Measurements from ENCODE around the gene MBNL1. TPM values are rescaled to one million over a fixed set of nuclear protein-coding genes. Genes with fewer than 3 reads are reported as not detected.

The MBNL1 gene
- total and polyA plus RNA-seq, 2 of the 13 experiments (the other 11 are each of a cell fraction or from before 2014, with no cell fraction given) = 27.1 to 55.4 TPM

DNA sequence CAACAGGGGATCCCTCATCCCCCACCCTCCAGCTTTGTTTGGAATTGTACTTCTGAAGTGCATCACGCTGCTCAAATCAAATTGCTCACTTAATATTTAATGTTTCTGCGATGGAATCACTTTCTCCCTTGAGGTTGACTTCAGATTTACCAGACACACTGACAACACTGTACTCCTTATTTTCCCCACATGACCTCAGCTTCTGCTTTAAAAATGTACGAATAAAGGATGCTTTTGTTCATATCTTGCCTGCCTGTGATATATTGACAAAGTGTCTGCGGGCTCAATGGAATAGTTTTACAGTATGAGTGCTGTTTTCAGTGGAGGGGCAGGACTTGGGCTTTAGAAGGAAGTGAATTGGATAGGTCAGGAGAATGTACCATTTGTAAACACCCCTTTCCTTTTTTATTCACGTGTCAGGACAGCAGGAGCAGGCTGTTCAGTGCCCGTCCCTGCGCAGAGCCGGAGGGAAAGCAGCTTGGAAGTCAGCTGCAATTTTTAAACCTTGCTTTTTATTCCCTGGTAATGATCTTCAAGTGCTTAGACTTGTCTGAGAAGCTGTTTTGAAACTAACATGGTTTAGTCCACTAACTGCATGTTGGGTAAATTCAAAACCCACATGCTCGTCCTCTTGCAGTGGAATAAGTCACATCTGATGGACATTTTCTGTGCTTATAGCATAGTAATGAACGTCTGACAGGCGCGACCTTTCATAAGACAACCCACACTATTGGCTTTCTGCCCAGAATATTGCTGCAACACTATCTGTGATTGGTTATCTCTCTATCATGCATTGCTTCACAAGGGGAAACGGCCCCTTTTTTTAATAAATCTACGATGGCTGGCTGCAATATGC lies 29.9 kb downstream of the MBNL1 start (continued):
- TF ChIP-seq ZNF142 (CRISPR knock-in tag; IDR thresholded peaks at IDR 0.05) (no peak), CEBPB (IDR thresholded peaks at IDR 0.05; ENCODE audit: borderline replicate concordance, low read depth, low read length) (peak; percentile 96), E2F1 (CRISPR knock-in tag; IDR thresholded peaks at IDR 0.05) (no peak), GABPA (IDR thresholded peaks at IDR 0.05; ENCODE audit: low read depth, low read length) (no peak), GABPA (CRISPR knock-in tag; IDR thresholded peaks at IDR 0.05; ENCODE audit: low read depth) (peak; percentile 80), NFYC (CRISPR knock-in tag; IDR thresholded peaks at IDR 0.05) (peak; percentile 84), ZNF710 (CRISPR knock-in tag; IDR thresholded peaks at IDR 0.05; ENCODE audit: borderline replicate concordance) (no peak), ZNF720 (CRISPR knock-in tag; IDR thresholded peaks at IDR 0.05) (no peak), SIN3A (IDR thresholded peaks at IDR 0.05; ENCODE audit: borderline replicate concordance, low read depth, low read length) (peak; percentile 75; the same call in 1 of the 2 replicates), YEATS4 (CRISPR knock-in tag; IDR thresholded peaks at IDR 0.05; ENCODE audit: borderline replicate concordance) (peak; percentile 56; the same call in 1 of the 2 replicates), MAFF (IDR thresholded peaks at IDR 0.05; ENCODE audit: low read depth, low read length) (0 out of 2 replicates have a peak, but pooled peaks have one; percentile 7), ZNF605 (CRISPR knock-in tag; IDR thresholded peaks at IDR 0.05) (0 out of 2 replicates have a peak, but pooled peaks have one; percentile 18), NFATC3 (CRISPR knock-in tag; IDR thresholded peaks at IDR 0.05) (peak; percentile 70; the same call in 1 of the 2 replicates), NFYB (CRISPR knock-in tag; IDR thresholded peaks at IDR 0.05) (peak; percentile 78), NFIC (IDR thresholded peaks at IDR 0.05; ENCODE audit: low read length) (0 out of 2 replicates have a peak, but pooled peaks have one; percentile 50), KMT2A (CRISPR knock-in tag; IDR thresholded peaks at IDR 0.05) (peak; percentile 44; the same call in 1 of the 2 replicates)
- TF ChIP-seq, protein P1, sequence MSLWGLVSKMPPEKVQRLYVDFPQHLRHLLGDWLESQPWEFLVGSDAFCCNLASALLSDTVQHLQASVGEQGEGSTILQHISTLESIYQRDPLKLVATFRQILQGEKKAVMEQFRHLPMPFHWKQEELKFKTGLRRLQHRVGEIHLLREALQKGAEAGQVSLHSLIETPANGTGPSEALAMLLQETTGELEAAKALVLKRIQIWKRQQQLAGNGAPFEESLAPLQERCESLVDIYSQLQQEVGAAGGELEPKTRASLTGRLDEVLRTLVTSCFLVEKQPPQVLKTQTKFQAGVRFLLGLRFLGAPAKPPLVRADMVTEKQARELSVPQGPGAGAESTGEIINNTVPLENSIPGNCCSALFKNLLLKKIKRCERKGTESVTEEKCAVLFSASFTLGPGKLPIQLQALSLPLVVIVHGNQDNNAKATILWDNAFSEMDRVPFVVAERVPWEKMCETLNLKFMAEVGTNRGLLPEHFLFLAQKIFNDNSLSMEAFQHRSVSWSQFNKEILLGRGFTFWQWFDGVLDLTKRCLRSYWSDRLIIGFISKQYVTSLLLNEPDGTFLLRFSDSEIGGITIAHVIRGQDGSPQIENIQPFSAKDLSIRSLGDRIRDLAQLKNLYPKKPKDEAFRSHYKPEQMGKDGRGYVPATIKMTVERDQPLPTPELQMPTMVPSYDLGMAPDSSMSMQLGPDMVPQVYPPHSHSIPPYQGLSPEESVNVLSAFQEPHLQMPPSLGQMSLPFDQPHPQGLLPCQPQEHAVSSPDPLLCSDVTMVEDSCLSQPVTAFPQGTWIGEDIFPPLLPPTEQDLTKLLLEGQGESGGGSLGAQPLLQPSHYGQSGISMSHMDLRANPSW (CRISPR knock-in tag; IDR thresholded peaks at IDR 0.05; ENCODE audit: borderline replicate concordance) = 0 out of 2 replicates have a peak, but pooled peaks have one; percentile 37
